A549 treated with GW870086 at 1 μM for 4 hours (cell line): Measurements from ENCODE around the gene ZNF552. TPM values are rescaled to one million over a fixed set of nuclear protein-coding genes. Genes with fewer than 3 reads are reported as not detected.

Source experiments
- total RNA-seq: library from RNA; stranded (reverse); fragments of 200-300 nt; extraction: Qiagen RNA extraction; gene quantifications from 5 replicates; pipeline ENCODE4 v1.2.3, GENCODE V29; 2022; ENCODE audit warnings: low read depth

The ZNF552 gene
- total RNA-seq = 4.0 to 6.7 TPM (median 5.4 TPM) in 5 replicates

GRCh38 chr19:57814505-57815246, at the start of gene ZNF552:
Gene ZNF552, minus strand, starts transcription at chr19:57814913. Its CDS starts 170 bp downstream, at chr19:57814743.

GRCh38 chr19:57849666-57850473, 35.2 kb upstream of the ZNF552 start, which contains the start of gene ZNF587:
Gene ZNF587, plus strand, starts transcription at chr19:57849859. Its CDS starts 180 bp downstream, at chr19:57850039.

GRCh38 chr19:57830071-57830602, 15.4 kb upstream of the ZNF552 start, which contains the start of gene ZNF587B:
Gene ZNF587B, plus strand, starts transcription at chr19:57830299. Its CDS starts 230 bp downstream, at chr19:57830529.

GRCh38 chr19:57769345-57770131, 45.2 kb downstream of the ZNF552 start, which contains the start of gene ZNF586:
Gene ZNF586, plus strand, starts transcription at chr19:57769676. Its CDS starts 167 bp downstream, at chr19:57769843.

Other genes starting within 250 kb of the ZNF552 start
- 3.4 to 5.5 TPM (median 4.7 TPM) in 5 replicates for gene ZNF416, start 236.0 kb downstream of the ZNF552 start, total RNA-seq
- gene ZIK1, start 230.8 kb downstream of the ZNF552 start, total RNA-seq = not detected in 5 replicates
- gene ZNF530, start 215.0 kb downstream of the ZNF552 start, total RNA-seq = 4.2 to 5.6 TPM (median 4.8 TPM) in 5 replicates
- gene ZNF134, start 200.7 kb downstream of the ZNF552 start, total RNA-seq = 8.8 to 12.1 TPM (median 9.3 TPM) in 5 replicates
- gene ZNF211, start 181.7 kb downstream of the ZNF552 start, total RNA-seq = 5.1 to 6.8 TPM (median 6.0 TPM) in 5 replicates
- not detected in 5 replicates for gene ZSCAN4, start 146.0 kb downstream of the ZNF552 start, total RNA-seq
- gene ZNF551, start 132.9 kb downstream of the ZNF552 start, total RNA-seq = 4.8 to 5.6 TPM (median 5.0 TPM) in 5 replicates
- not detected in 5 replicates for gene ZNF154, start 105.7 kb downstream of the ZNF552 start, total RNA-seq
- 0.69 to 1.1 TPM (median 1.0 TPM) in 5 replicates for gene ZNF671, start 87.3 kb downstream of the ZNF552 start, total RNA-seq
- gene ZNF776, start 68.1 kb downstream of the ZNF552 start, total RNA-seq = 5.0 to 7.4 TPM (median 5.3 TPM) in 5 replicates
- gene ZNF586, start 45.2 kb downstream of the ZNF552 start, total RNA-seq = 5.1 to 7.2 TPM (median 6.6 TPM) in 5 replicates
- gene ZNF587B, start 15.4 kb upstream of the ZNF552 start, total RNA-seq = 6.8 to 9.3 TPM (median 8.4 TPM) in 5 replicates
- 5.2 to 6.7 TPM (median 6.6 TPM) in 5 replicates for gene ZNF587, start 34.9 kb upstream of the ZNF552 start, total RNA-seq
- gene ZNF814, start 74.1 kb upstream of the ZNF552 start, total RNA-seq = 1.4 to 4.4 TPM (median 2.6 TPM) in 5 replicates
- gene ZNF417, start 101.7 kb upstream of the ZNF552 start, total RNA-seq = 2.8 to 4.6 TPM (median 4.2 TPM) in 5 replicates
- gene ZNF418, start 120.5 kb upstream of the ZNF552 start, total RNA-seq = 0.70 to 1.8 TPM (median 1.1 TPM) in 5 replicates
- gene ZNF256, start 132.8 kb upstream of the ZNF552 start, total RNA-seq = 1.0 to 1.4 TPM (median 1.3 TPM) in 5 replicates
- not detected in 5 replicates for gene C19orf18, start 159.6 kb upstream of the ZNF552 start, total RNA-seq
- 1.3 to 3.4 TPM (median 2.5 TPM) in 5 replicates for gene ZNF606, start 187.9 kb upstream of the ZNF552 start, total RNA-seq
- not detected in 5 replicates for gene ZSCAN1, start 219.1 kb upstream of the ZNF552 start, total RNA-seq
- gene ZNF135, start 244.4 kb upstream of the ZNF552 start, total RNA-seq = not detected in 5 replicates